Endothelial cell of umbilical vein (primary cell): Measurements from ENCODE around the gene KCTD19. TPM values are rescaled to one million over a fixed set of nuclear protein-coding genes. Genes with fewer than 3 reads are reported as not detected.

Source experiments
- BruUV-seq: library from RNA; stranded (reverse); fragments of 400-500 nt; replicated peaks from 2 replicates; lab custom pipeline; 2021; lab: Mats Ljungman, UMichigan
- CTCF ChIA-PET: fragments of 300-600, 350-600 bp; sonication (Branson Sonifier 250); formaldehyde crosslinking; loops from one replicate; lab custom pipeline; 2021; ENCODE audit warnings: antibody characterized with exemption, inconsistent platforms; lab: Charles Lee
- POLR2A ChIA-PET: fragments of 300-600, 350-600 bp; sonication (Branson Sonifier 250); formaldehyde crosslinking; loops from one replicate; lab custom pipeline; 2021; ENCODE audit warnings: antibody characterized with exemption, inconsistent platforms; lab: Charles Lee
- DNase-seq: peaks from one replicate; pipeline ENCODE4 v3.0.0-alpha.2; 2011; ENCODE audit warnings: low read depth, low spot score
- FAIRE-seq: peaks from 2 replicates; lab custom pipeline; 2011; peaks lifted over from hg19 to GRCh38; lab: Jason Lieb, UNC
- H2AFZ ChIP-seq: 2 replicates; pipeline ENCODE4 v1.6.0; 2012; ENCODE audit warnings: low read depth, low read length, control low read depth, inconsistent platforms
- H3K27ac ChIP-seq: 2 replicates; pipeline ENCODE4 v1.5.1; 2011; ENCODE audit warnings: low read depth, mild to moderate bottlenecking, control low read depth, low read length, moderate library complexity; ENCODE audit not compliant: insufficient read depth
- H3K27me3 ChIP-seq, 2 experiments: 2 replicates each; pipeline versions ENCODE4 v1.6.0 to v1.6.1; 2011; ENCODE audit warnings: low read length in 2 of 2, mixed read lengths in 1 of 2; ENCODE audit not compliant: control insufficient read depth in 2 of 2, insufficient read depth in 2 of 2
- H3K36me3 ChIP-seq, 2 experiments: 2 replicates in 1 of 2; 3 replicates in 1 of 2; pipeline ENCODE4 v1.5.1; 2011; ENCODE audit warnings: low read length in 2 of 2, mild to moderate bottlenecking in 1 of 2, moderate library complexity in 1 of 2; ENCODE audit not compliant: control insufficient read depth in 2 of 2, insufficient read depth in 2 of 2; ENCODE audit errors: extremely low read depth in 1 of 2
- H3K4me1 ChIP-seq: 3 replicates; pipeline ENCODE4 v1.5.1; 2011; ENCODE audit warnings: mild to moderate bottlenecking, low read length; ENCODE audit not compliant: control insufficient read depth, insufficient read depth; ENCODE audit errors: extremely low read depth
- H3K4me2 ChIP-seq: 2 replicates; pipeline ENCODE4 v1.6.1; 2011; ENCODE audit warnings: low read length, control low read depth, mixed read lengths; ENCODE audit not compliant: insufficient read depth
- H3K4me3 ChIP-seq, 3 experiments: fragments of 200-600 bp in 1 of 3; sonication (generic), shearing (Covaris generic) in 1 of 3; replicated peaks in 1 of 3; 2 replicates each; pipeline ENCODE4 v1.5.1; 2011 to 2016; ENCODE audit warnings: control low read depth in 3 of 3, low read length in 3 of 3, mild to moderate bottlenecking in 2 of 3, inconsistent platforms in 1 of 3, low read depth in 1 of 3, moderate library complexity in 1 of 3; ENCODE audit not compliant: insufficient read depth in 1 of 3
- H3K79me2 ChIP-seq: 2 replicates; pipeline ENCODE4 v1.6.0; 2012; ENCODE audit warnings: low read length, inconsistent platforms; ENCODE audit not compliant: control insufficient read depth, insufficient read depth
- H3K9ac ChIP-seq: replicated peaks from 2 replicates; pipeline ENCODE3; 2011; ENCODE audit warnings: low read length, control low read depth; ENCODE audit not compliant: insufficient read depth; ENCODE audit errors: extremely low read depth
- H3K9me1 ChIP-seq: replicated peaks from 3 replicates; pipeline ENCODE4 v1.6.0; 2011; ENCODE audit warnings: mild to moderate bottlenecking, low read length; ENCODE audit not compliant: control insufficient read depth, insufficient read depth; ENCODE audit errors: extremely low read depth
- H3K9me3 ChIP-seq: replicated peaks from 2 replicates; pipeline ENCODE4 v1.5.1; 2012; ENCODE audit warnings: low read length, inconsistent platforms; ENCODE audit not compliant: control insufficient read depth, insufficient read depth
- H4K20me1 ChIP-seq: replicated peaks from 2 replicates; pipeline ENCODE3; 2011; ENCODE audit warnings: mild to moderate bottlenecking, low read length; ENCODE audit not compliant: control insufficient read depth, insufficient read depth; ENCODE audit errors: extremely low read depth
- CTCF ChIP-seq, 2 donors: IDR thresholded peaks; 1 replicate in 1 of 2; 2 replicates in 1 of 2; pipeline ENCODE4 v1.5.1; 2011; ENCODE audit warnings: low read length in 2 of 2, mild to moderate bottlenecking in 2 of 2, moderate library complexity in 2 of 2, control low read depth in 1 of 2, inconsistent platforms in 1 of 2, low read depth in 1 of 2; ENCODE audit not compliant: insufficient read depth in 1 of 2; ENCODE audit errors: extremely low read depth in 1 of 2
- EZH2 ChIP-seq: IDR thresholded peaks from 2 replicates; pipeline ENCODE4 v1.6.1; 2012; ENCODE audit warnings: borderline replicate concordance, low read depth, mild to moderate bottlenecking, moderate library complexity, low read length, inconsistent platforms; ENCODE audit not compliant: severe bottlenecking
- FOS ChIP-seq: IDR thresholded peaks from 2 replicates; pipeline ENCODE4 v1.6.1; 2011; ENCODE audit warnings: mild to moderate bottlenecking, low read length, moderate library complexity, borderline replicate concordance; ENCODE audit not compliant: insufficient read depth
- GATA2 ChIP-seq: IDR thresholded peaks from 2 replicates; pipeline ENCODE4 v1.7.0; 2011; ENCODE audit warnings: low read depth, mild to moderate bottlenecking, moderate library complexity, mixed read lengths, low read length; ENCODE audit not compliant: insufficient read length, insufficient read depth
- JUN ChIP-seq: IDR thresholded peaks from 2 replicates; pipeline ENCODE4 v1.6.1; 2011; ENCODE audit warnings: borderline replicate concordance, low read depth; ENCODE audit not compliant: insufficient read length, insufficient read depth
- MAX ChIP-seq: IDR thresholded peaks from 2 replicates; pipeline ENCODE4 v1.6.1; 2011; ENCODE audit not compliant: insufficient read depth, insufficient read length
- MYC ChIP-seq: IDR thresholded peaks from one replicate; pipeline ENCODE4 v1.6.1; 2011; ENCODE audit warnings: mild to moderate bottlenecking, low read depth, low read length
- POLR2A ChIP-seq: IDR thresholded peaks from 2 replicates; pipeline ENCODE4 v1.6.1; 2012; ENCODE audit warnings: low read depth, mild to moderate bottlenecking, control low read depth, low read length
- POLR2AphosphoS5 ChIP-seq: IDR thresholded peaks from 2 replicates; pipeline ENCODE4 v1.6.1; 2012; ENCODE audit warnings: low read depth, mild to moderate bottlenecking, control low read depth, low read length, moderate library complexity; ENCODE audit not compliant: insufficient read depth
- dilution Hi-C: fragments of 300-500 bp; cut with MboI; formaldehyde crosslinking; loops from one replicate; pipeline ENCODE4 v1.15.0; 2019; ENCODE audit warnings: low sequenced_read_pairs; ENCODE audit not compliant: extremely low pct_ligation_motif_present
- intact Hi-C: fragments of 100-400 bp; cut with micrococcal nuclease; formaldehyde crosslinking; loops from one replicate; pipeline ENCODE4 v1.10.0; 2022
- polyA plus RNA-seq, 4 experiments: library from polyadenylated mRNA; depleted of rRNA in 3 of 4; stranded (reverse) in 3 of 4; unstranded in 1 of 4; fragments of >200 nt; gene quantifications; 2 replicates each; pipeline versions ENCODE4 v1.2.1 to v1.2.3, GENCODE V29; 2011 to 2012; ENCODE audit warnings: missing spikeins in 1 of 4
- total RNA-seq: library from RNA; stranded (reverse); gene quantifications from 2 replicates; pipeline ENCODE4 v1.2.3, GENCODE V29; 2021

KCTD19 gene
- total and polyA plus RNA-seq, 2 donors (not counting 3 experiments of a cell fraction or from before 2014, with no cell fraction given) = 0.21 to 0.44 TPM

GRCh38 chr16:67271446-67271845 is 55.1 kb downstream of the KCTD19 start:
- TF ChIP-seq POLR2AphosphoS5 (no peak), MAX (no peak), GATA2 (no peak), JUN (no peak), CTCF (IDR thresholded peaks at IDR 0.05; ENCODE audit: extremely low read depth in 1 of 2, insufficient read depth in 1 of 2, low read depth in 1 of 2, low read length in 2 of 2) (no peak), POLR2A (no peak), FOS (no peak), MYC (no peak), EZH2 (no peak)
- BruUV-seq = no TSS peak
- DNase-seq = no peak
- peaks cover 4% of the 10 kb centered on the region for H3K79me2 ChIP-seq
- H3K9me1 ChIP-seq = no peaks in the 10 kb centered on the region
- H3K4me3 ChIP-seq = no peak overlapping the region
- H4K20me1 ChIP-seq = no peaks in the 10 kb centered on the region
- dilution Hi-C loops = no loop called here
- intact Hi-C loops = no loop called here
- no peaks in the 10 kb centered on the region for H3K27me3 ChIP-seq
- H3K4me2 ChIP-seq = no peak overlapping the region
- ChIA-PET CTCF (interaction anchor here (2.2 to 4.5 kb wide), 2 partner anchors 11 to 128 kb away, joined by 9 to 20 read pairs; no protein-coding TSS in a partner anchor), POLR2A (no interaction called here)
- peaks cover 0 to 2% of the 10 kb centered on the region in 2 experiments for H3K36me3 ChIP-seq
- H3K9me3 ChIP-seq = no peaks in the 10 kb centered on the region
- no peak overlapping the region for H3K9ac ChIP-seq
- no peak overlapping the region for H2AFZ ChIP-seq
- no peak for FAIRE-seq
- H3K4me1 ChIP-seq = peaks cover 23% of the 10 kb centered on the region
- no peak overlapping the region for H3K27ac ChIP-seq
